HCT116 (cell line): ENCODE results near the gene PCDHGB3. TPM values are rescaled to one million over a fixed set of nuclear protein-coding genes. Genes with fewer than 3 reads are reported as not detected.

Source experiments
- ATAC-seq: fragments of 200-7000 bp; cut with Tn5 transposase; 2 replicates; pipeline ENCODE4 v1.9.1; 2020; ENCODE audit warnings: mild to moderate bottlenecking, moderate library complexity
- BruUV-seq: library from RNA; stranded (reverse); fragments of 400-500 nt; replicated peaks from 2 replicates; lab custom pipeline; 2021; lab: Mats Ljungman, UMichigan
- CTCF ChIA-PET: fragments of 300-600 bp; sonication (Branson Sonifier 250); formaldehyde crosslinking; loops from one replicate; lab custom pipeline; 2021; ENCODE audit warnings: antibody characterized with exemption; lab: Charles Lee
- POLR2A ChIA-PET: fragments of 300-600, 350-600 bp; sonication (Branson Sonifier 250); formaldehyde crosslinking; loops from one replicate; lab custom pipeline; 2021; ENCODE audit warnings: antibody characterized with exemption; lab: Charles Lee
- RAD21 ChIA-PET, 2 experiments: fragments of 300-600 bp; sonication (Branson Sonifier 250); formaldehyde crosslinking; loops; one replicate each; lab custom pipeline; 2023; ENCODE audit warnings: low total read pairs in 2 of 2; ENCODE audit not compliant: uncharacterized antibody in 2 of 2, unreplicated experiment in 2 of 2, low non-redundant PET in 1 of 2; lab: Charles Lee
- DNase-seq: peaks from one replicate; pipeline ENCODE4 v3.0.0-alpha.2; 2010; ENCODE audit warnings: low read depth, low spot score
- H2AFZ ChIP-seq: fragments of 200-600 bp; shearing (Covaris generic), sonication (generic); 2 replicates; pipeline ENCODE4 v1.6.1; 2017; ENCODE audit warnings: low read depth, mixed run types, mixed read lengths, antibody characterized with exemption, low read length; ENCODE audit not compliant: poor library complexity, severe bottlenecking
- H3K27ac ChIP-seq: 2 replicates; pipeline ENCODE4 v1.5.1; 2012; ENCODE audit warnings: low read depth, low read length
- H3K27me3 ChIP-seq: fragments of 200-600 bp; sonication (generic); 2 replicates; pipeline ENCODE4 v1.6.1; 2016; ENCODE audit warnings: mixed run types, low read length, mixed read lengths; ENCODE audit not compliant: insufficient read depth
- H3K36me3 ChIP-seq, 2 experiments: fragments of 200-500 bp in 1 of 2; fragments of 200-600 bp in 1 of 2; sonication (Bioruptor generic) in 1 of 2; sonication (generic) in 1 of 2; 2 replicates each; pipeline versions ENCODE4 v1.5.1 to v1.6.1; 2014 to 2016; ENCODE audit warnings: low read length in 2 of 2, inconsistent platforms in 1 of 2, mixed read lengths in 1 of 2, mixed run types in 1 of 2; ENCODE audit not compliant: insufficient read depth in 2 of 2, control insufficient read depth in 1 of 2
- H3K4me1 ChIP-seq, 2 experiments: fragments of 200-600 bp in 1 of 2; sonication (generic) in 1 of 2; 2 replicates each; pipeline versions ENCODE4 v1.5.1 to v1.6.1; 2012 to 2017; ENCODE audit warnings: low read length in 2 of 2, inconsistent platforms in 1 of 2, mild to moderate bottlenecking in 1 of 2, mixed read lengths in 1 of 2, mixed run types in 1 of 2, moderate library complexity in 1 of 2; ENCODE audit not compliant: insufficient read depth in 2 of 2, control insufficient read depth in 1 of 2
- H3K4me2 ChIP-seq: fragments of 200-600 bp; sonication (generic); 2 replicates; pipeline ENCODE4 v1.6.1; 2017; ENCODE audit warnings: mixed run types, low read length, mixed read lengths
- H3K4me3 ChIP-seq, 2 experiments: fragments of 200-600 bp in 1 of 2; sonication (generic) in 1 of 2; replicated peaks in 1 of 2; 2 replicates each; pipeline ENCODE4 v1.5.1; 2011 to 2016; ENCODE audit warnings: low read length in 2 of 2, control low read depth in 1 of 2, low read depth in 1 of 2, mild to moderate bottlenecking in 1 of 2, mixed read lengths in 1 of 2, mixed run types in 1 of 2
- H3K79me2 ChIP-seq: fragments of 200-600 bp; sonication (generic); 2 replicates; pipeline ENCODE4 v1.6.1; 2017; ENCODE audit warnings: mild to moderate bottlenecking, mixed run types, low read length, moderate library complexity, mixed read lengths; ENCODE audit not compliant: insufficient read depth
- H3K9ac ChIP-seq: fragments of 200-600 bp; sonication (generic); 2 replicates; pipeline ENCODE4 v1.6.1; 2016; ENCODE audit warnings: low read length, mixed read lengths
- H3K9me2 ChIP-seq: fragments of 200-600 bp; sonication (generic), shearing (Covaris generic); 2 replicates; pipeline ENCODE4 v1.6.1; 2017; ENCODE audit warnings: mixed run types, mild to moderate bottlenecking, moderate library complexity; ENCODE audit not compliant: insufficient read depth
- H3K9me3 ChIP-seq, 2 experiments: fragments of 200-500 bp in 1 of 2; fragments of 200-600 bp in 1 of 2; sonication (Bioruptor generic) in 1 of 2; sonication (generic) in 1 of 2; 2 replicates each; pipeline ENCODE4 v1.6.1; 2014 to 2017; ENCODE audit warnings: low read length in 2 of 2, mixed read lengths in 2 of 2, inconsistent platforms in 1 of 2, low read depth in 1 of 2, mild to moderate bottlenecking in 1 of 2, mixed run types in 1 of 2, moderate library complexity in 1 of 2; ENCODE audit not compliant: control insufficient read depth in 1 of 2, insufficient read depth in 1 of 2
- H4K20me1 ChIP-seq: fragments of 200-600 bp; sonication (generic), shearing (Covaris generic); 2 replicates; pipeline ENCODE4 v1.6.1; 2017; ENCODE audit warnings: mixed run types, mild to moderate bottlenecking, moderate library complexity; ENCODE audit not compliant: insufficient read depth
- CEBPB ChIP-seq: IDR thresholded peaks from 2 replicates; pipeline ENCODE4 v1.6.1; 2012; ENCODE audit warnings: low read depth
- CTCF ChIP-seq, 3 experiments: fragments of 200-600 bp in 1 of 3; sonication (generic) in 1 of 3; IDR thresholded peaks in 2 of 3; conservative IDR thresholded peaks in 1 of 3; 2 replicates each; pipeline ENCODE4 v1.5.1; 2012 to 2017; ENCODE audit warnings: low read depth in 2 of 3, low read length in 2 of 3, antibody characterized with exemption in 1 of 3, borderline replicate concordance in 1 of 3, control low read depth in 1 of 3, mild to moderate bottlenecking in 1 of 3, mixed read lengths in 1 of 3, mixed run types in 1 of 3, moderate library complexity in 1 of 3; ENCODE audit not compliant: insufficient read depth in 1 of 3
- EGR1 ChIP-seq: IDR thresholded peaks from 2 replicates; pipeline ENCODE4 v1.6.1; 2012; ENCODE audit warnings: low read depth
- EZH2 ChIP-seq: fragments of 200-600 bp; sonication (generic); IDR thresholded peaks from 2 replicates; pipeline ENCODE4 v1.6.1; 2017; ENCODE audit warnings: antibody characterized with exemption, mixed run types
- FOSL1 ChIP-seq: IDR thresholded peaks from 2 replicates; pipeline ENCODE4 v1.6.1; 2012; ENCODE audit warnings: low read depth
- JUND ChIP-seq: IDR thresholded peaks from 2 replicates; pipeline ENCODE4 v1.6.1; 2012
- POLR2A ChIP-seq: IDR thresholded peaks from 2 replicates; pipeline ENCODE4 v1.7.0; 2011; ENCODE audit warnings: borderline replicate concordance; ENCODE audit not compliant: insufficient read depth, insufficient read length; ENCODE audit errors: extremely low read depth
- RAD21 ChIP-seq: IDR thresholded peaks from 2 replicates; pipeline ENCODE4 v1.6.1; 2012; ENCODE audit warnings: low read depth, mild to moderate bottlenecking
- TCF7L2 ChIP-seq: IDR thresholded peaks from 2 replicates; pipeline ENCODE4 v1.7.0; 2011; ENCODE audit warnings: borderline replicate concordance, inconsistent platforms; ENCODE audit not compliant: insufficient read depth, insufficient read length; ENCODE audit errors: extremely low read depth
- ZBTB33 ChIP-seq: IDR thresholded peaks from 2 replicates; pipeline ENCODE4 v1.6.1; 2011; ENCODE audit warnings: mild to moderate bottlenecking, low read length, moderate library complexity; ENCODE audit not compliant: insufficient replicate concordance; ENCODE audit errors: extremely low read depth
- ZNF274 ChIP-seq: fragments of 200-500 bp; sonication (Bioruptor generic); IDR thresholded peaks from 2 replicates; pipeline ENCODE4 v1.6.1; 2014; ENCODE audit warnings: mild to moderate bottlenecking, low read depth, low read length, inconsistent platforms
- intact Hi-C: fragments of 100-400 bp; cut with micrococcal nuclease; formaldehyde crosslinking; loops from 2 replicates; pipeline ENCODE4 v1.10.0; 2022
- total RNA-seq: library from RNA; stranded (reverse); gene quantifications from one replicate; pipeline ENCODE4 v1.2.1, GENCODE V29; 2021; ENCODE audit not compliant: unreplicated experiment

The PCDHGB3 gene
- total RNA-seq, 1 experiment from 2014 or later: 0.10 TPM

GRCh38 chr5:141373673-141374317 is 3.8 kb downstream of the PCDHGB3 start, which contains the start of gene PCDHGA6:
Gene PCDHGA6, plus strand, starts transcription at chr5:141373891. Its CDS starts 193 bp downstream, at chr5:141374084.
- no peak within 1 kb of the TSS for H3K9ac ChIP-seq
- H3K27me3 ChIP-seq: no peaks in the 10 kb centered on the region
- ChIA-PET POLR2A (no interaction called here), CTCF (no interaction called here), RAD21 (no interaction called here)
- H3K4me1 ChIP-seq: no peaks in the 10 kb centered on the region
- no peaks in the 10 kb centered on the region for H3K36me3 ChIP-seq
- no peaks in the 10 kb centered on the region for H3K9me2 ChIP-seq
- TF ChIP-seq TCF7L2: no peak
- peak; percentile 51 for TF ChIP-seq RAD21
- TF ChIP-seq POLR2A: no peak
- no peak for TF ChIP-seq EGR1
- no peak for TF ChIP-seq ZNF274
- TF ChIP-seq EZH2: no peak
- TF ChIP-seq FOSL1: no peak
- TF ChIP-seq JUND: no peak
- TF ChIP-seq CEBPB: no peak
- TF ChIP-seq CTCF (IDR thresholded peaks at IDR 0.05 in 2 of 3, conservative IDR thresholded peaks at IDR 0.05 in 1 of 3; ENCODE audit: borderline replicate concordance in 1 of 3, insufficient read depth in 1 of 3, low read depth in 2 of 3, low read length in 2 of 3): peak; percentile 25 to 42 (median 36); a peak in 4 of 6 replicates
- TF ChIP-seq ZBTB33: no peak
- TF ChIP-seq, all 23 proteins: peak for 2
- Histone ChIP-seq H3K9me3 (peaks cover 0 to 12% of the 10 kb centered on the region in 2 experiments; a peak in 2 of 4 replicates), H3K27ac (no peak within 1 kb of the TSS), H2AFZ (no peak within 1 kb of the TSS), H4K20me1 (no peaks in the 10 kb centered on the region), H3K79me2 (no peaks in the 10 kb centered on the region), H3K4me2 (no peak within 1 kb of the TSS), H3K4me3 (no peak within 1 kb of the TSS)
- no TSS peak for BruUV-seq
- no peak for ATAC-seq
- DNase-seq: no peak
- intact Hi-C loops: no loop called here
